Neural crest cell (in vitro differentiated cells): Measurements from ENCODE around the gene RNF39. TPM values are rescaled to one million over a fixed set of nuclear protein-coding genes. Genes with fewer than 3 reads are reported as not detected.
A peak's percentile ranks its signal among the peaks of the same experiment; 100 is the strongest.
"Not testable (repeated sequence)": the region's sequence is repeated elsewhere in the genome, so short reads cannot be mapped to it uniquely, and the experiment has no call there.

Source experiments
- DNase-seq: peaks from one replicate; pipeline ENCODE4 v3.0.0; 2021; ENCODE audit warnings: low read depth, mixed read lengths, low spot score
- H3K27ac Mint-ChIP-seq: one replicate; pipeline ENCODE4 v1.8.0; 2021; ENCODE audit warnings: mild to moderate bottlenecking, mixed read lengths; ENCODE audit not compliant: unreplicated experiment
- H3K27me3 Mint-ChIP-seq: 2 replicates; pipeline ENCODE4 v1.8.0; 2021; ENCODE audit warnings: low read depth, mild to moderate bottlenecking, mixed read lengths
- H3K36me3 Mint-ChIP-seq: 2 replicates; pipeline ENCODE4 v1.8.0; 2021; ENCODE audit warnings: low read depth, mild to moderate bottlenecking, mixed read lengths
- H3K4me1 Mint-ChIP-seq: 2 replicates; pipeline ENCODE4 v1.8.0; 2021; ENCODE audit warnings: mixed read lengths
- H3K4me3 Mint-ChIP-seq: one replicate; pipeline ENCODE4 v1.8.0; 2021; ENCODE audit warnings: mild to moderate bottlenecking, mixed read lengths
- H3K9me3 Mint-ChIP-seq: 2 replicates; pipeline ENCODE4 v1.8.0; 2021; ENCODE audit warnings: mixed read lengths
- total RNA-seq: library from RNA; stranded (reverse); gene quantifications from 2 replicates; pipeline ENCODE4 v1.2.1, GENCODE V29; 2021
- TF ChIP-seq, protein P1 (sequence below): fragments of 200-600 bp; sonication (generic); conservative IDR thresholded peaks from 2 replicates; pipeline ENCODE4 v1.5.0; 2021; ENCODE audit warnings: antibody characterized with exemption, mild to moderate bottlenecking

The RNF39 gene
- total RNA-seq, 1 donor from 2014 or later: not detected

DNA sequence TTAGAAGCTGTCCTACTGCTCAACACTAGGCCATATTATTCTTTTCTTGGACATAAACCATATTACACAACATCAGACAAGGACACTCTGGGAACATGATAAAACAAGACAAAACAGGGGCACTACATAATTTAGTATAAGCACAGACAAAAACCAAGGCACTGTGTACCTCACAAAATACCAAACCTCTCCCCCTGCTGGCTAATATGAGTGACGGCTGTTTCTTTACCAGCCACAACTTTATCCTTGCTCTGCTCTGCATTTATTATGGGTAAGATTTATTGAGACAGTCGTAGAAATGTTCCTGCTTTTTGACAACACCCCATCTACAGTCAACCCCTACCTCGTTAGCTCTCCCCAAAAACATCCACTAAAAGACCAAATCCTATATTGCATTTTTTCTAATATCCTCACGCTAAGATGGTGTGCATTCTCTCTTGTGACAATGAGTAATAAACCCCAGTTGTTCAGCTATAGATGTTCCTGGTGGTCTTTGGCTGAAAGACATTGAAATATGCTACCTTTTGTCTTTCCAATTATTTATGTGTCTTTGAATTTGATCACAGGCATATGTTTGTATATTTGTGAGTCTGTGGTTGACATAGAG, 38.3 kb downstream of the RNF39 start:
- no peak overlapping the region for H3K27ac Mint-ChIP-seq
- H3K4me3 Mint-ChIP-seq: no peak overlapping the region
- no peaks in the 10 kb centered on the region for H3K27me3 Mint-ChIP-seq
- TF ChIP-seq, protein P1, sequence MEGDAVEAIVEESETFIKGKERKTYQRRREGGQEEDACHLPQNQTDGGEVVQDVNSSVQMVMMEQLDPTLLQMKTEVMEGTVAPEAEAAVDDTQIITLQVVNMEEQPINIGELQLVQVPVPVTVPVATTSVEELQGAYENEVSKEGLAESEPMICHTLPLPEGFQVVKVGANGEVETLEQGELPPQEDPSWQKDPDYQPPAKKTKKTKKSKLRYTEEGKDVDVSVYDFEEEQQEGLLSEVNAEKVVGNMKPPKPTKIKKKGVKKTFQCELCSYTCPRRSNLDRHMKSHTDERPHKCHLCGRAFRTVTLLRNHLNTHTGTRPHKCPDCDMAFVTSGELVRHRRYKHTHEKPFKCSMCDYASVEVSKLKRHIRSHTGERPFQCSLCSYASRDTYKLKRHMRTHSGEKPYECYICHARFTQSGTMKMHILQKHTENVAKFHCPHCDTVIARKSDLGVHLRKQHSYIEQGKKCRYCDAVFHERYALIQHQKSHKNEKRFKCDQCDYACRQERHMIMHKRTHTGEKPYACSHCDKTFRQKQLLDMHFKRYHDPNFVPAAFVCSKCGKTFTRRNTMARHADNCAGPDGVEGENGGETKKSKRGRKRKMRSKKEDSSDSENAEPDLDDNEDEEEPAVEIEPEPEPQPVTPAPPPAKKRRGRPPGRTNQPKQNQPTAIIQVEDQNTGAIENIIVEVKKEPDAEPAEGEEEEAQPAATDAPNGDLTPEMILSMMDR: peak; percentile 68
- no peaks in the 10 kb centered on the region for H3K9me3 Mint-ChIP-seq
- H3K36me3 Mint-ChIP-seq: no peaks in the 10 kb centered on the region
- DNase-seq: no peak
- H3K4me1 Mint-ChIP-seq: no peaks in the 10 kb centered on the region

DNA sequence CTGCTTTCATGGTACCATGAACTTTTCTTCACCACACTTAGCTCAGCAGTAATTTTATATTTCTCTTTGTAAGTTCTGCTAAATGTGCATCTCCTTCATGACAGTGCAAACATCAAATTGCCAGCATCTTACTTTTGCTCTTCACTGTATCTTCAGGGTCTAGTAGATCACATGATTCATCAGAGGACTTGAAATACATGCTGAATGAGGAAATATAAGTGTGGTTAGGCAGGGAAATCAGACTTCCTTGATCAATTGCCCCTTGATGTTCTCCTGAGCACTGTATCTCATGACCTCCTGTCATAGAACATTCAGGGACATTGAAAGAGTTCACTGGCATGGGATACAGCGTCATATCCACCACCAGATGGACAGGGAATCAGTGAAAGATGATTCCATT, 39.8 kb downstream of the RNF39 start:
- no peaks in the 10 kb centered on the region for H3K4me1 Mint-ChIP-seq
- TF ChIP-seq, protein P1: no peak
- no peaks in the 10 kb centered on the region for H3K36me3 Mint-ChIP-seq
- no peak overlapping the region for H3K4me3 Mint-ChIP-seq
- no peak for DNase-seq
- no peaks in the 10 kb centered on the region for H3K9me3 Mint-ChIP-seq
- H3K27ac Mint-ChIP-seq: no peak overlapping the region
- no peaks in the 10 kb centered on the region for H3K27me3 Mint-ChIP-seq

- H3K27me3 Mint-ChIP-seq, H3K9me3 Mint-ChIP-seq, H3K4me3 Mint-ChIP-seq, H3K27ac Mint-ChIP-seq, H3K36me3 Mint-ChIP-seq, H3K4me1 Mint-ChIP-seq, DNase-seq: not testable (repeated sequence)
These were observed 42.1 kb downstream of the RNF39 start for GRCh38 chr6:30033440-30033839.

GRCh38 chr6:30031381-30031780, 44.2 kb downstream of the RNF39 start:
- no peak overlapping the region for H3K27ac Mint-ChIP-seq
- H3K4me1 Mint-ChIP-seq: peaks cover 7% of the 10 kb centered on the region
- DNase-seq: no peak
- H3K36me3 Mint-ChIP-seq: peaks cover 4% of the 10 kb centered on the region
- H3K4me3 Mint-ChIP-seq: no peak overlapping the region
- peaks cover 5% of the 10 kb centered on the region for H3K9me3 Mint-ChIP-seq
- no peaks in the 10 kb centered on the region for H3K27me3 Mint-ChIP-seq
- TF ChIP-seq, protein P1: no peak

- peaks cover 5% of the 10 kb centered on the region for H3K9me3 Mint-ChIP-seq
- H3K36me3 Mint-ChIP-seq: peaks cover 4% of the 10 kb centered on the region
- no peak overlapping the region for H3K4me3 Mint-ChIP-seq
- no peak overlapping the region for H3K27ac Mint-ChIP-seq
- no peak for DNase-seq
- H3K27me3 Mint-ChIP-seq: no peaks in the 10 kb centered on the region
- TF ChIP-seq, protein P1: no peak
- H3K4me1 Mint-ChIP-seq: peaks cover 7% of the 10 kb centered on the region
These were observed 46.0 kb downstream of the RNF39 start for GRCh38 chr6:30029588-30029987.

GRCh38 chr6:30025186-30025585, 50.4 kb downstream of the RNF39 start:
- TF ChIP-seq, protein P1: no peak
- no peak overlapping the region for H3K27ac Mint-ChIP-seq
- no peaks in the 10 kb centered on the region for H3K27me3 Mint-ChIP-seq
- H3K9me3 Mint-ChIP-seq: peaks cover 5% of the 10 kb centered on the region
- H3K4me3 Mint-ChIP-seq: no peak overlapping the region
- no peak for DNase-seq
- H3K36me3 Mint-ChIP-seq: peaks cover 8% of the 10 kb centered on the region
- H3K4me1 Mint-ChIP-seq: peaks cover 2% of the 10 kb centered on the region

- not testable (repeated sequence) for H3K4me1 Mint-ChIP-seq, H3K27ac Mint-ChIP-seq, H3K36me3 Mint-ChIP-seq
These were observed 52.9 kb downstream of the RNF39 start for GRCh38 chr6:30022712-30023111.

More at GRCh38 chr6:30022712-30023111, 52.9 kb downstream of the RNF39 start:
- not testable (repeated sequence) for H3K27me3 Mint-ChIP-seq, H3K4me3 Mint-ChIP-seq, H3K9me3 Mint-ChIP-seq, DNase-seq
